Osteoblast (primary cell): ENCODE measurements around the gene ASPRV1. TPM values are rescaled to one million over a fixed set of nuclear protein-coding genes. Genes with fewer than 3 reads are reported as not detected.

Source experiments
- DNase-seq: peaks from one replicate; pipeline ENCODE4 v3.0.0; 2011; ENCODE audit warnings: low spot score, mixed read lengths; ENCODE audit not compliant: insufficient read length; ENCODE audit errors: missing footprints
- H2AFZ ChIP-seq: 2 replicates; pipeline ENCODE4 v1.6.0; 2011; ENCODE audit warnings: mild to moderate bottlenecking, low read length
- H3K27ac ChIP-seq: 2 replicates; pipeline ENCODE4 v1.5.1; 2011; ENCODE audit warnings: mild to moderate bottlenecking, low read depth, low read length, moderate library complexity
- H3K27me3 ChIP-seq: 2 replicates; pipeline ENCODE4 v1.6.0; 2012; ENCODE audit warnings: mild to moderate bottlenecking, control low read depth, inconsistent platforms, low read length, moderate library complexity; ENCODE audit not compliant: insufficient read depth
- H3K36me3 ChIP-seq: 2 replicates; pipeline ENCODE4 v1.5.1; 2011; ENCODE audit warnings: mild to moderate bottlenecking, low read length, control low read depth, moderate library complexity; ENCODE audit not compliant: insufficient read depth
- H3K4me1 ChIP-seq: 2 replicates; pipeline ENCODE4 v1.5.1; 2011; ENCODE audit warnings: mild to moderate bottlenecking, low read length, control low read depth, moderate library complexity; ENCODE audit not compliant: insufficient read depth
- H3K4me2 ChIP-seq: 2 replicates; pipeline ENCODE4 v1.6.0; 2011; ENCODE audit warnings: mild to moderate bottlenecking, low read length; ENCODE audit not compliant: insufficient read depth
- H3K4me3 ChIP-seq: fragments of 200-600 bp; sonication (generic); 3 replicates; pipeline ENCODE4 v1.5.1; 2012; ENCODE audit warnings: mild to moderate bottlenecking, low read length, inconsistent platforms; ENCODE audit not compliant: insufficient read depth
- H3K79me2 ChIP-seq: 2 replicates; pipeline ENCODE4 v1.6.0; 2012; ENCODE audit warnings: mild to moderate bottlenecking, low read length, control low read depth, inconsistent platforms; ENCODE audit not compliant: insufficient read depth
- H3K9me3 ChIP-seq: 2 replicates; pipeline ENCODE4 v1.5.1; 2011; ENCODE audit warnings: low read depth, low read length, control low read depth
- H4K20me1 ChIP-seq: 2 replicates; pipeline ENCODE4 v1.6.0; 2012; ENCODE audit warnings: mild to moderate bottlenecking, low read length, control low read depth; ENCODE audit not compliant: insufficient read depth
- total RNA-seq: library from RNA; depleted of rRNA; stranded (reverse); fragments of >200 nt; gene quantifications from 2 replicates; pipeline ENCODE4 v1.2.3, GENCODE V29; 2012
- TF ChIP-seq, protein P1 (sequence below): IDR thresholded peaks from 2 replicates; pipeline ENCODE4 v1.5.1; 2011; ENCODE audit warnings: mild to moderate bottlenecking, low read depth, low read length, moderate library complexity; ENCODE audit errors: extremely low read depth

Gene ASPRV1
- total RNA-seq, 1 donor = 0.72 TPM

GRCh38 chr2:69939722-69940121 is 21.7 kb downstream of the ASPRV1 start:
- H3K9me3 ChIP-seq = no peaks in the 10 kb centered on the region
- H3K4me2 ChIP-seq = no peak overlapping the region
- TF ChIP-seq, protein P1, sequence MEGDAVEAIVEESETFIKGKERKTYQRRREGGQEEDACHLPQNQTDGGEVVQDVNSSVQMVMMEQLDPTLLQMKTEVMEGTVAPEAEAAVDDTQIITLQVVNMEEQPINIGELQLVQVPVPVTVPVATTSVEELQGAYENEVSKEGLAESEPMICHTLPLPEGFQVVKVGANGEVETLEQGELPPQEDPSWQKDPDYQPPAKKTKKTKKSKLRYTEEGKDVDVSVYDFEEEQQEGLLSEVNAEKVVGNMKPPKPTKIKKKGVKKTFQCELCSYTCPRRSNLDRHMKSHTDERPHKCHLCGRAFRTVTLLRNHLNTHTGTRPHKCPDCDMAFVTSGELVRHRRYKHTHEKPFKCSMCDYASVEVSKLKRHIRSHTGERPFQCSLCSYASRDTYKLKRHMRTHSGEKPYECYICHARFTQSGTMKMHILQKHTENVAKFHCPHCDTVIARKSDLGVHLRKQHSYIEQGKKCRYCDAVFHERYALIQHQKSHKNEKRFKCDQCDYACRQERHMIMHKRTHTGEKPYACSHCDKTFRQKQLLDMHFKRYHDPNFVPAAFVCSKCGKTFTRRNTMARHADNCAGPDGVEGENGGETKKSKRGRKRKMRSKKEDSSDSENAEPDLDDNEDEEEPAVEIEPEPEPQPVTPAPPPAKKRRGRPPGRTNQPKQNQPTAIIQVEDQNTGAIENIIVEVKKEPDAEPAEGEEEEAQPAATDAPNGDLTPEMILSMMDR = no peak
- H3K27ac ChIP-seq = no peak overlapping the region
- H3K4me1 ChIP-seq = peaks cover 9% of the 10 kb centered on the region
- H3K27me3 ChIP-seq = no peaks in the 10 kb centered on the region
- H3K4me3 ChIP-seq = no peak overlapping the region
- H4K20me1 ChIP-seq = no peaks in the 10 kb centered on the region
- H2AFZ ChIP-seq = no peak overlapping the region
- peaks cover 68% of the 10 kb centered on the region for H3K36me3 ChIP-seq
- peaks cover 9% of the 10 kb centered on the region for H3K79me2 ChIP-seq
- no peak for DNase-seq

DNA sequence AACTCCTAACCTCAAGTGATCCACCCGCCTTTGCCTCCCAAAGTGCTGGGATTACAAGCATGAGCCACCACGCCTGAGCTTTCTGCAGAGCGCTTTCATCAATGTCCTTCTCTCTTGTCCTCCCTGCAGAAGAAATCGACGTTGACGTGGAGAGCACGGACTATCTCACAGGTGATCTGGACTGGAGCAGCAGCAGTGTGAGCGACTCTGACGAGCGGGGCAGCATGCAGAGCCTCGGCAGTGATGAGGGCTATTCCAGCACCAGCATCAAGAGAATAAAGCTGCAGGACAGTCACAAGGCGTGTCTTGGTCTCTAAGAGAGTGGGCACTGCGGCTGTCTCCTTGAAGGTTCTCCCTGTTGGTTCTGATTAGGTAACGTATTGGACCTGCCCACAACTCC is 23.5 kb downstream of the ASPRV1 start:
- H2AFZ ChIP-seq = no peak overlapping the region
- peaks cover 9% of the 10 kb centered on the region for H3K79me2 ChIP-seq
- no peak overlapping the region for H3K4me3 ChIP-seq
- H3K36me3 ChIP-seq = peaks cover 68% of the 10 kb centered on the region
- H3K4me2 ChIP-seq = no peak overlapping the region
- no peak overlapping the region for H3K27ac ChIP-seq
- H3K9me3 ChIP-seq = no peaks in the 10 kb centered on the region
- no peaks in the 10 kb centered on the region for H4K20me1 ChIP-seq
- TF ChIP-seq, protein P1 = no peak
- H3K4me1 ChIP-seq = peaks cover 26% of the 10 kb centered on the region
- no peaks in the 10 kb centered on the region for H3K27me3 ChIP-seq
- DNase-seq = no peak

DNA sequence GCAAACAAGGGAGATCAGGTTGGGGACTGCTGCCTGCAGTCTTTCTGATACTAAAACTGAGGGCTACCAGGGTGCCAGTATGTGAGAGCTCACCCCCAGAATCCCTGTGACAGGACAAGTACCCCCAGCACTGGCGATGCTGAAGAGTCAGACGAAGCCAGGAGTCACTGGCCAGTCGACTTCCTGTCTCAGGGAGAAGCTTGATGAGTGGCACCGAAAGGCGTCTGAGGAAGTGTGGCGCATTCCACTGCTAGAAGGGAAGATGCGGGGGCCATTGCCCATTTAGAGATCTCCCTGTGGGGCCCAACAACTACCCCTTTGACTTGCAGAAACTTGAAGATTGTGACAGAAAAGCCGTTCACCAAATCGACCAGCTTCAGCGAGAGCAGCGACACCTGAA is 24.5 kb downstream of the ASPRV1 start:
- no peaks in the 10 kb centered on the region for H3K9me3 ChIP-seq
- H2AFZ ChIP-seq = no peak overlapping the region
- no peaks in the 10 kb centered on the region for H4K20me1 ChIP-seq
- no peak overlapping the region for H3K4me2 ChIP-seq
- peaks cover 60% of the 10 kb centered on the region for H3K36me3 ChIP-seq
- no peak for DNase-seq
- TF ChIP-seq, protein P1 = no peak
- no peaks in the 10 kb centered on the region for H3K27me3 ChIP-seq
- H3K79me2 ChIP-seq = peaks cover 9% of the 10 kb centered on the region
- peaks cover 37% of the 10 kb centered on the region for H3K4me1 ChIP-seq
- no peak overlapping the region for H3K4me3 ChIP-seq
- no peak overlapping the region for H3K27ac ChIP-seq

DNA sequence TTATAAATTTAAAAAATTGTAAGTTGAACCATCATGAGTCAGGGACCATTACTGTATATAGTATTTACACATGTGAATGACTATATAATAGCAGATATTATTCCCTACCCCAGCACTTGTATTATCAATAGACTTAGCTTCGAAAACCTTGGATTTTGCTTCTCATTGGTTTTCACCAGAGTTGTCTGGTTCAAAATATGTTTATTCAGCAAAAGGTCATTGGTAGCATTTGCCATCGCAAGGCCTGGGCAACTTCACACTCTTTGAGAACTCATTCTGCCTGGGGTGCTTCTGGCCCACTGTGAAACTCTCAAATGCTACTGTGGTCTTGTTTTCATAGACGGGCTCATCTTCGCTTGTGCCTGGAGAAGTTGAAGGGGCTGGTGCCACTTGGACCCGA is 26.4 kb downstream of the ASPRV1 start:
- Histone ChIP-seq H3K36me3 (peaks cover 46% of the 10 kb centered on the region), H3K4me2 (no peak overlapping the region), H4K20me1 (no peaks in the 10 kb centered on the region), H3K4me3 (no peak overlapping the region), H3K4me1 (peaks cover 41% of the 10 kb centered on the region), H3K79me2 (peaks cover 9% of the 10 kb centered on the region), H3K27ac (peak overlapping the region; percentile 93), H2AFZ (no peak overlapping the region), H3K27me3 (no peaks in the 10 kb centered on the region), H3K9me3 (no peaks in the 10 kb centered on the region)
- DNase-seq = no peak
- TF ChIP-seq, protein P1 = no peak
